Loucy (cell line): ENCODE results near the gene FOXC1.

Experiments used
- EZH2phosphoT487 ChIP-seq: fragments of 200-600 bp; IDR thresholded peaks from 2 replicates; pipeline ENCODE4 v1.6.1; 2018; ENCODE audit warnings: antibody characterized with exemption, mild to moderate bottlenecking, moderate library complexity, borderline replicate concordance
- TF ChIP-seq, protein P1 (sequence below): fragments of 200-600 bp; sonication (generic); conservative IDR thresholded peaks from 2 replicates; pipeline ENCODE4 v1.5.1; 2014; ENCODE audit warnings: mild to moderate bottlenecking, antibody characterized with exemption, low read length

- TF ChIP-seq, protein P1, sequence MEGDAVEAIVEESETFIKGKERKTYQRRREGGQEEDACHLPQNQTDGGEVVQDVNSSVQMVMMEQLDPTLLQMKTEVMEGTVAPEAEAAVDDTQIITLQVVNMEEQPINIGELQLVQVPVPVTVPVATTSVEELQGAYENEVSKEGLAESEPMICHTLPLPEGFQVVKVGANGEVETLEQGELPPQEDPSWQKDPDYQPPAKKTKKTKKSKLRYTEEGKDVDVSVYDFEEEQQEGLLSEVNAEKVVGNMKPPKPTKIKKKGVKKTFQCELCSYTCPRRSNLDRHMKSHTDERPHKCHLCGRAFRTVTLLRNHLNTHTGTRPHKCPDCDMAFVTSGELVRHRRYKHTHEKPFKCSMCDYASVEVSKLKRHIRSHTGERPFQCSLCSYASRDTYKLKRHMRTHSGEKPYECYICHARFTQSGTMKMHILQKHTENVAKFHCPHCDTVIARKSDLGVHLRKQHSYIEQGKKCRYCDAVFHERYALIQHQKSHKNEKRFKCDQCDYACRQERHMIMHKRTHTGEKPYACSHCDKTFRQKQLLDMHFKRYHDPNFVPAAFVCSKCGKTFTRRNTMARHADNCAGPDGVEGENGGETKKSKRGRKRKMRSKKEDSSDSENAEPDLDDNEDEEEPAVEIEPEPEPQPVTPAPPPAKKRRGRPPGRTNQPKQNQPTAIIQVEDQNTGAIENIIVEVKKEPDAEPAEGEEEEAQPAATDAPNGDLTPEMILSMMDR = no peak
- TF ChIP-seq EZH2phosphoT487 = no peak
These were observed 11.5 kb downstream of the FOXC1 start for GRCh38 chr6:1621070-1621701.
